NCI-H187 (cell line): ENCODE results near the gene PDP2.
"Not testable (repeated sequence)": the region's sequence is repeated elsewhere in the genome, so short reads cannot be mapped to it uniquely, and the experiment has no call there.

Experiments used
- DNase-seq, 2 experiments: peaks; one replicate each; lab custom pipeline; 2025; lab: John Stamatoyannopoulos, UW

PDP2 gene

GRCh38 chr16:66920924-66921680, 40.8 kb downstream of the PDP2 start:
- DNase-seq: no peak

GRCh38 chr16:66921729-66922450, 41.6 kb downstream of the PDP2 start:
- no peak for DNase-seq

GRCh38 chr16:66923247-66923731, 43.0 kb downstream of the PDP2 start:
- DNase-seq: no peak

GRCh38 chr16:66923866-66924265, 43.6 kb downstream of the PDP2 start:
- DNase-seq: no peak

GRCh38 chr16:66924527-66925321, 44.4 kb downstream of the PDP2 start:
- no peak for DNase-seq

- DNase-seq: no peak
Measured at GRCh38 chr16:66925322-66925840, 45.1 kb downstream of the PDP2 start, which contains the start of gene RRAD. Gene RRAD, minus strand, starts transcription at chr16:66925535. Its CDS starts 356 bp downstream, at chr16:66925179.

GRCh38 chr16:66926171-66926947, 46.0 kb downstream of the PDP2 start:
- DNase-seq: no peak

- DNase-seq: peak in 1 of 2 experiments; percentile 28
Measured at GRCh38 chr16:66926961-66927436, 46.7 kb downstream of the PDP2 start.

- no peak for DNase-seq
Measured at GRCh38 chr16:66927918-66928649, 47.8 kb downstream of the PDP2 start.

- no peak for DNase-seq
Measured at GRCh38 chr16:66928702-66929388, 48.5 kb downstream of the PDP2 start.

- no peak for DNase-seq
Measured at GRCh38 chr16:66930189-66930588, 49.9 kb downstream of the PDP2 start.

GRCh38 chr16:66931665-66932064, 51.4 kb downstream of the PDP2 start:
- no peak for DNase-seq

GRCh38 chr16:66932076-66932475, 51.8 kb downstream of the PDP2 start:
- no peak for DNase-seq

GRCh38 chr16:66933776-66934137, 53.4 kb downstream of the PDP2 start:
- DNase-seq: no peak

GRCh38 chr16:66934138-66934838, 54.0 kb downstream of the PDP2 start, which contains the start of gene CIAO2B:
Gene CIAO2B, minus strand, starts transcription at chr16:66934402. Its CDS starts 38 bp downstream, at chr16:66934364.
- DNase-seq: peak; percentile 22 to 26

GRCh38 chr16:66934839-66935313, 54.6 kb downstream of the PDP2 start:
- DNase-seq: not testable (repeated sequence)

- DNase-seq: no peak
Measured at GRCh38 chr16:66935314-66936011, 55.1 kb downstream of the PDP2 start, which contains the start of gene CES2. Gene CES2, plus strand, starts transcription at chr16:66935516. Its CDS starts 120 bp downstream, at chr16:66935636.

- no peak for DNase-seq
Measured at GRCh38 chr16:66936462-66936861, 56.1 kb downstream of the PDP2 start.
